Caco-2 (cell line): ENCODE data around the gene ARHGAP19. TPM values are rescaled to one million over a fixed set of nuclear protein-coding genes. Genes with fewer than 3 reads are reported as not detected.

Source experiments
- BruUV-seq: library from RNA; stranded (reverse); fragments of 400-500 nt; replicated peaks from 2 replicates; lab custom pipeline; 2021; lab: Mats Ljungman, UMichigan
- CTCF ChIA-PET: fragments of 300-600 bp; sonication (Branson Sonifier 250); formaldehyde crosslinking; loops from one replicate; lab custom pipeline; 2022; ENCODE audit warnings: antibody characterized with exemption; lab: Charles Lee
- POLR2A ChIA-PET: fragments of 300-600 bp; sonication (Branson Sonifier 250); formaldehyde crosslinking; loops from one replicate; lab custom pipeline; 2022; ENCODE audit warnings: antibody characterized with exemption; lab: Charles Lee
- DNase-seq, 2 experiments: peaks; one replicate each; pipeline versions ENCODE4 v3.0.0 to v3.0.0-alpha.2; 2020 to 2022
- H3K27me3 ChIP-seq: replicated peaks from 2 replicates; pipeline ENCODE4 v1.6.0; 2011; ENCODE audit warnings: low read length; ENCODE audit not compliant: control insufficient read depth, insufficient read depth
- H3K36me3 ChIP-seq: 2 replicates; pipeline ENCODE4 v1.5.1; 2011; ENCODE audit warnings: low read length; ENCODE audit not compliant: control insufficient read depth, insufficient read depth
- H3K4me1 ChIP-seq: fragments of 250-450 bp; sonication (Bioruptor Pico); 2 replicates; pipeline ENCODE4 v1.5.1; 2020; ENCODE audit warnings: mild to moderate bottlenecking
- H3K4me3 ChIP-seq: 2 replicates; pipeline ENCODE4 v1.5.1; 2011; ENCODE audit warnings: low read depth, mild to moderate bottlenecking, control low read depth, low read length
- H3K9me3 ChIP-seq: fragments of 250-450 bp; sonication (Bioruptor Pico); 2 replicates; pipeline ENCODE4 v1.5.1; 2020; ENCODE audit warnings: mild to moderate bottlenecking, moderate library complexity
- H3K27ac Mint-ChIP-seq: one replicate; pipeline ENCODE4 v1.8.0; 2022; ENCODE audit warnings: mixed read lengths; ENCODE audit not compliant: unreplicated experiment
- H3K27me3 Mint-ChIP-seq: one replicate; pipeline ENCODE4 v1.8.0; 2022; ENCODE audit warnings: mixed read lengths; ENCODE audit not compliant: insufficient read depth, unreplicated experiment
- H3K36me3 Mint-ChIP-seq: one replicate; pipeline ENCODE4 v1.8.0; 2022; ENCODE audit warnings: mild to moderate bottlenecking, mixed read lengths; ENCODE audit not compliant: insufficient read depth, unreplicated experiment
- H3K4me1 Mint-ChIP-seq: one replicate; pipeline ENCODE4 v1.8.0; 2022; ENCODE audit warnings: low read depth, mixed read lengths; ENCODE audit not compliant: unreplicated experiment
- H3K4me3 Mint-ChIP-seq: one replicate; pipeline ENCODE4 v1.8.0; 2022; ENCODE audit warnings: mild to moderate bottlenecking, moderate library complexity, mixed read lengths; ENCODE audit not compliant: unreplicated experiment
- H3K9me3 Mint-ChIP-seq: one replicate; pipeline ENCODE4 v1.8.0; 2022; ENCODE audit warnings: mixed read lengths; ENCODE audit not compliant: unreplicated experiment
- CTCF ChIP-seq, 2 experiments: fragments of 200-600 bp in 1 of 2; IDR thresholded peaks; 1 replicate in 1 of 2; 2 replicates in 1 of 2; pipeline versions ENCODE4 v1.5.1 to v1.8.0; 2011 to 2022; ENCODE audit warnings: antibody characterized with exemption in 1 of 2, control low read depth in 1 of 2, inconsistent platforms in 1 of 2, low read depth in 1 of 2, low read length in 1 of 2, mild to moderate bottlenecking in 1 of 2, moderate library complexity in 1 of 2; ENCODE audit not compliant: insufficient read depth in 1 of 2, severe bottlenecking in 1 of 2, unreplicated experiment in 1 of 2
- intact Hi-C: fragments of 100-400 bp; cut with micrococcal nuclease; formaldehyde crosslinking; loops from one replicate; pipeline ENCODE4 v1.10.0; 2022; ENCODE audit not compliant: unreplicated experiment
- total RNA-seq: library from RNA; stranded (reverse); gene quantifications from 2 replicates; pipeline ENCODE4 v1.2.3, GENCODE V29; 2022

ARHGAP19 gene
- total RNA-seq, 1 experiment from 2014 or later: 13.9 TPM

- Mint-ChIP-seq H3K9me3 (no peaks in the 10 kb centered on the region), H3K27me3 (no peaks in the 10 kb centered on the region), H3K27ac (no peak overlapping the region), H3K4me1 (peaks cover 6% of the 10 kb centered on the region), H3K4me3 (no peak overlapping the region), H3K36me3 (peaks cover 5% of the 10 kb centered on the region)
- Histone ChIP-seq H3K9me3 (no peaks in the 10 kb centered on the region), H3K27me3 (no peaks in the 10 kb centered on the region), H3K4me1 (peaks cover 9% of the 10 kb centered on the region), H3K36me3 (no peaks in the 10 kb centered on the region; the same call in 1 of the 2 replicates), H3K4me3 (no peak overlapping the region)
- no peak for DNase-seq
- intact Hi-C loops: no loop called here
- no TSS peak for BruUV-seq
- TF ChIP-seq CTCF (IDR thresholded peaks at IDR 0.05; ENCODE audit: insufficient read depth in 1 of 2, low read depth in 1 of 2, low read length in 1 of 2, severe bottlenecking in 1 of 2, unreplicated experiment in 1 of 2): no peak
- CTCF ChIA-PET: no interaction called here
- POLR2A ChIA-PET: no interaction called here
Measured at GRCh38 chr10:97254694-97255093, 37.7 kb downstream of the ARHGAP19 start.

- Mint-ChIP-seq H3K27me3 (no peaks in the 10 kb centered on the region), H3K27ac (no peak overlapping the region), H3K9me3 (no peaks in the 10 kb centered on the region), H3K36me3 (peaks cover 5% of the 10 kb centered on the region), H3K4me1 (no peaks in the 10 kb centered on the region), H3K4me3 (no peak overlapping the region)
- TF ChIP-seq CTCF (IDR thresholded peaks at IDR 0.05; ENCODE audit: insufficient read depth in 1 of 2, low read depth in 1 of 2, low read length in 1 of 2, severe bottlenecking in 1 of 2, unreplicated experiment in 1 of 2): no peak
- Histone ChIP-seq H3K4me1 (no peaks in the 10 kb centered on the region), H3K9me3 (no peaks in the 10 kb centered on the region), H3K36me3 (no peaks in the 10 kb centered on the region), H3K27me3 (no peaks in the 10 kb centered on the region), H3K4me3 (no peak overlapping the region)
- BruUV-seq: no TSS peak
- intact Hi-C loops: no loop called here
- CTCF ChIA-PET: no interaction called here
- POLR2A ChIA-PET: no interaction called here
- DNase-seq: no peak
Measured at GRCh38 chr10:97250952-97251351, 41.5 kb downstream of the ARHGAP19 start.

GRCh38 chr10:97243836-97244235, 48.6 kb downstream of the ARHGAP19 start:
- Mint-ChIP-seq H3K27me3 (no peaks in the 10 kb centered on the region), H3K9me3 (no peaks in the 10 kb centered on the region), H3K4me3 (no peak overlapping the region), H3K27ac (no peak overlapping the region), H3K4me1 (no peaks in the 10 kb centered on the region), H3K36me3 (no peaks in the 10 kb centered on the region)
- intact Hi-C loops: no loop called here
- TF ChIP-seq CTCF (IDR thresholded peaks at IDR 0.05; ENCODE audit: insufficient read depth in 1 of 2, low read depth in 1 of 2, low read length in 1 of 2, severe bottlenecking in 1 of 2, unreplicated experiment in 1 of 2): no peak
- no peaks in the 10 kb centered on the region for H3K9me3 ChIP-seq
- no peak overlapping the region for H3K4me3 ChIP-seq
- ChIA-PET CTCF (no interaction called here), POLR2A (no interaction called here)
- no peaks in the 10 kb centered on the region for H3K27me3 ChIP-seq
- H3K4me1 ChIP-seq: no peaks in the 10 kb centered on the region
- DNase-seq: no peak
- H3K36me3 ChIP-seq: no peaks in the 10 kb centered on the region
- no TSS peak for BruUV-seq
